ENCODE results near the gene TMPRSS2. TPM values are rescaled to one million over a fixed set of nuclear protein-coding genes. Genes with fewer than 3 reads are reported as not detected.

The TMPRSS2 gene
- total and polyA plus RNA-seq, 2 donors from 2014 or later, result 32.8 to 55.0 TPM

DNA sequence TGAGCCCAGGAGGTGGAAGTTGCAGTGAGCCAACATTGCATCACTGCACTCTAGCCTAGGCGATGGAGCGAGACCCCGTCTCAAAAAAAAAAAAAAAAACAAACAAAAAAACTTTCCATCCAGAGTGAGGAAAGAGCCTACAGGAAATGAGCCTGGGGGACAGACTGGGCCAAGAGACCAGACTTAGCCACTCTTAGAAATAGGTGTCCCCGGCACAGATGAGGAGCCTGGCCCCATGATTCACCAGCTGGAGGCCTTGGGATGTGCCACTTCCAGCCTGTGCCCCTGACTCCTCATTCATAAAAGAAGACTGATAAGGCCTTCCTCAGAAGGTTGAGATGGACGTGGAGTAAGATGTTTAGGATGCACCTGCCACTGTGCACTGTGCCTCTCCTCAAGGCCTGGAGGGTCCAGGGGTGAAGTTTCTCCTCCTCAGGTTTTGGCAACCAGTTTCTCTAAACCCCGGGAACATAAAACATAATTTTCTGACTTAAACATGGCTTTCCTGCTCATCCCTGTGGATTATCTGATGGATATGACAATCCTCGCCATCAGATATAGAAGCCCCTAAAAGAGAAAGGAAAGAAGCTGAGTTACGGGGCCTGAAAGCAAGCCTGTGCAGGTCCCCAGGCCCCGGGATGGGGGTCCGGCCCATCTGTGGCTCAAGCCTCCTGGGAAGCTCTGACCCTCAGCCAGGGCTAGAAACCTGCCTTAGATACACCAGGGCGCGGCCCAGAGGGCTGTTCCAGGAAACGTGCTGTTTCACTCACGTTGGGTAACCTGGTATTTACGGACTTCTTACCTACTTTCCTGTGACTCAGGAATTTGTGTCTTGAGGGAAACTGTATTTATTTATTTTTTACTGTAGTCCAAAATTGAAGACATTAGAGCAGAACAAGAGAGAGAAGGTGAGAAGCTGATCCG lies 55.9 kb downstream of the TMPRSS2 start:
- TF ChIP-seq, protein P1, sequence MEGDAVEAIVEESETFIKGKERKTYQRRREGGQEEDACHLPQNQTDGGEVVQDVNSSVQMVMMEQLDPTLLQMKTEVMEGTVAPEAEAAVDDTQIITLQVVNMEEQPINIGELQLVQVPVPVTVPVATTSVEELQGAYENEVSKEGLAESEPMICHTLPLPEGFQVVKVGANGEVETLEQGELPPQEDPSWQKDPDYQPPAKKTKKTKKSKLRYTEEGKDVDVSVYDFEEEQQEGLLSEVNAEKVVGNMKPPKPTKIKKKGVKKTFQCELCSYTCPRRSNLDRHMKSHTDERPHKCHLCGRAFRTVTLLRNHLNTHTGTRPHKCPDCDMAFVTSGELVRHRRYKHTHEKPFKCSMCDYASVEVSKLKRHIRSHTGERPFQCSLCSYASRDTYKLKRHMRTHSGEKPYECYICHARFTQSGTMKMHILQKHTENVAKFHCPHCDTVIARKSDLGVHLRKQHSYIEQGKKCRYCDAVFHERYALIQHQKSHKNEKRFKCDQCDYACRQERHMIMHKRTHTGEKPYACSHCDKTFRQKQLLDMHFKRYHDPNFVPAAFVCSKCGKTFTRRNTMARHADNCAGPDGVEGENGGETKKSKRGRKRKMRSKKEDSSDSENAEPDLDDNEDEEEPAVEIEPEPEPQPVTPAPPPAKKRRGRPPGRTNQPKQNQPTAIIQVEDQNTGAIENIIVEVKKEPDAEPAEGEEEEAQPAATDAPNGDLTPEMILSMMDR (IDR thresholded peaks at IDR 0.05; ENCODE audit: borderline replicate concordance, extremely low read depth, insufficient read depth), result no peak
- H3K9me3 ChIP-seq (ENCODE audit: control insufficient read depth in 2 of 3, insufficient read depth in 1 of 3, low read length in 3 of 3), result no peaks in the 10 kb centered on the region
- intact Hi-C loops (cut with DNase I), result loop anchor here (10.0 kb wide), 1 partner anchor 167 kb away; no protein-coding TSS in a partner anchor
- H3K27ac ChIP-seq (ENCODE audit: low read depth in 2 of 2, low read length in 2 of 2), result no peak overlapping the region
- no peaks in the 10 kb centered on the region for H3K4me1 ChIP-seq (ENCODE audit: control insufficient read depth in 2 of 3, insufficient read depth in 2 of 3, low read depth in 1 of 3, low read length in 3 of 3)
- DNase-seq (no peak), FAIRE-seq (no peak)
- no peaks in the 10 kb centered on the region for H3K27me3 ChIP-seq (ENCODE audit: control insufficient read depth, insufficient read depth, low read length)
- no peak overlapping the region for H3K4me3 ChIP-seq (ENCODE audit: low read length in 3 of 3)
- peaks cover 0 to 18% (median 0%) of the 10 kb centered on the region in 3 donors for H3K36me3 ChIP-seq (ENCODE audit: control insufficient read depth in 2 of 3, insufficient read depth in 3 of 3, low read length in 3 of 3)
- no peak overlapping the region for H3K9ac ChIP-seq (ENCODE audit: low read length in 3 of 3)

DNA sequence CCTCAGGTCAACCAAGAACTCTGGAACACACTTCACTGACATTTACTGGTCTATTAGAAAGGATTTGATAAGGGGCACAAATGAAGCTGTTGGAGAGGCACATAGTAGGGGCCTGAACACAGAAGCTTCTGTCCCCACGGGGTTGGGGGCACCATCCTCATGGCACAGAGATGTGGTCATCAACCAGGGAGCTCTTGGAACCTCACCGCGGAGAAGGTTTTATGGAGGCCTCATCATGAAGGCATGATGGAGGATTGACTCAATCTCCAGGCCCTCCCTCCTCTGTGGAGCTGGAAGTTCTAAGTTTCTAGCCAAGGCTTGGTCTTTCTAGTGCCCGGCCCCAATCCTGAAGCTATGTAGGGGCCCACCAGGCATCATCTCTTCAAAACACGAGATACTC lies 58.3 kb downstream of the TMPRSS2 start:
- Histone ChIP-seq H3K36me3 (ENCODE audit: control insufficient read depth in 2 of 3, insufficient read depth in 3 of 3, low read length in 3 of 3) (peaks cover 0 to 18% (median 0%) of the 10 kb centered on the region in 3 donors), H3K9ac (ENCODE audit: low read length in 3 of 3) (no peak overlapping the region)
- intact Hi-C loops (cut with DNase I), result loop anchor here (10.0 kb wide), 1 partner anchor 165 kb away; no protein-coding TSS in a partner anchor

DNA sequence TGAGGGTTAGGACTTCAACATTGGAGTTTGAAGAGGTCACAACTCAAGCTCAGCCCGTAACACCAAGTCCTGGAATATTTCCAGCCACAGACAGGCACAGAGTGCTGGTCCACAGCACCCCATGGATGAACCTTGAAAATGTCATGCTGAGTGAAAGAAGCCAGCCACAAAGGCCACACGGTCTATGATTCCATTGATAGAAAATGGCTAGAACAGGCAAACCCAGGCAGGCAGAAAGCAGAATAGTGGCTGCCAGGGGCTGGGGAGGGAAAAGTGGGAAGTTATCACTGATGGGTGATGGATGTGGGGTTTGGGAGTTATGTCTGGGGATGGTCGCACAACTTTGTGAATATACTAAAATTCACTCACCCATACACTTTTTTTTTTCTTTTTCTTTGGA lies 60.6 kb downstream of the TMPRSS2 start:
- Histone ChIP-seq H3K9me3 (ENCODE audit: control insufficient read depth in 2 of 3, insufficient read depth in 1 of 3, low read length in 3 of 3) (no peaks in the 10 kb centered on the region), H3K4me3 (ENCODE audit: low read length in 3 of 3) (no peak overlapping the region), H3K9ac (ENCODE audit: low read length in 3 of 3) (no peak overlapping the region), H3K27me3 (ENCODE audit: control insufficient read depth, insufficient read depth, low read length) (no peaks in the 10 kb centered on the region), H3K27ac (ENCODE audit: low read depth in 2 of 2, low read length in 2 of 2) (no peak overlapping the region), H3K4me1 (ENCODE audit: control insufficient read depth in 2 of 3, insufficient read depth in 2 of 3, low read depth in 1 of 3, low read length in 3 of 3) (no peaks in the 10 kb centered on the region), H3K36me3 (ENCODE audit: control insufficient read depth in 2 of 3, insufficient read depth in 3 of 3, low read length in 3 of 3) (peaks cover 0 to 25% (median 0%) of the 10 kb centered on the region in 3 donors)
- FAIRE-seq (no peak), DNase-seq (no peak)
- intact Hi-C loops (cut with DNase I), result no loop called here
- TF ChIP-seq, protein P1 (IDR thresholded peaks at IDR 0.05; ENCODE audit: borderline replicate concordance, extremely low read depth, insufficient read depth), result no peak

More for the DNA sequence above, 58.3 kb downstream of the TMPRSS2 start:
- FAIRE-seq (no peak), DNase-seq (no peak)
- Histone ChIP-seq H3K9me3 (ENCODE audit: control insufficient read depth in 2 of 3, insufficient read depth in 1 of 3, low read length in 3 of 3) (no peaks in the 10 kb centered on the region), H3K4me3 (ENCODE audit: low read length in 3 of 3) (no peak overlapping the region), H3K4me1 (ENCODE audit: control insufficient read depth in 2 of 3, insufficient read depth in 2 of 3, low read depth in 1 of 3, low read length in 3 of 3) (no peaks in the 10 kb centered on the region), H3K27ac (ENCODE audit: low read depth in 2 of 2, low read length in 2 of 2) (no peak overlapping the region), H3K27me3 (ENCODE audit: control insufficient read depth, insufficient read depth, low read length) (no peaks in the 10 kb centered on the region)
- TF ChIP-seq, protein P1 (IDR thresholded peaks at IDR 0.05; ENCODE audit: borderline replicate concordance, extremely low read depth, insufficient read depth), result no peak

All from kidney (tissue), 14 donors.